SK-N-MC (cell line): ENCODE data around the gene INSM1.

Experiments
- DNase-seq: peaks from one replicate; pipeline ENCODE4 v3.0.0-alpha.2; 2011; ENCODE audit warnings: low read depth, low spot score
- H3K27ac ChIP-seq: fragments of 200-600 bp; sonication (generic); 2 replicates; pipeline ENCODE4 v1.5.1; 2016; ENCODE audit warnings: mixed run types
- H3K36me3 ChIP-seq: fragments of 200-600 bp; sonication (generic); 2 replicates; pipeline ENCODE4 v1.6.1; 2017; ENCODE audit warnings: antibody characterized with exemption, low read length, mixed read lengths; ENCODE audit not compliant: insufficient read depth
- H3K4me3 ChIP-seq: fragments of 200-600 bp; sonication (generic); 2 replicates; pipeline ENCODE4 v1.5.1; 2016
- H3K9ac ChIP-seq: fragments of 200-600 bp; sonication (generic); 2 replicates; pipeline ENCODE4 v1.8.0; 2017; ENCODE audit warnings: mixed run types, mixed read lengths; ENCODE audit not compliant: insufficient read length
- H3K9me3 ChIP-seq: fragments of 200-600 bp; sonication (generic); 2 replicates; pipeline ENCODE4 v1.6.1; 2017; ENCODE audit warnings: low read depth, mild to moderate bottlenecking, antibody characterized with exemption, low read length, moderate library complexity, mixed read lengths
- EZH2 ChIP-seq: fragments of 200-600 bp; sonication (generic); IDR thresholded peaks from one replicate; pipeline ENCODE4 v1.6.1; 2017; ENCODE audit warnings: antibody characterized with exemption
- FOXP2 ChIP-seq: optimal IDR thresholded peaks from 2 replicates; pipeline ENCODE3; 2011; ENCODE audit warnings: mild to moderate bottlenecking, moderate library complexity; ENCODE audit not compliant: insufficient read depth; ENCODE audit errors: extremely low read length, control extremely low read depth
- POLR2AphosphoS5 ChIP-seq: IDR thresholded peaks from 2 replicates; pipeline ENCODE4 v1.6.1; 2012; ENCODE audit warnings: mild to moderate bottlenecking, low read depth, low read length, borderline replicate concordance

Gene INSM1

DNA sequence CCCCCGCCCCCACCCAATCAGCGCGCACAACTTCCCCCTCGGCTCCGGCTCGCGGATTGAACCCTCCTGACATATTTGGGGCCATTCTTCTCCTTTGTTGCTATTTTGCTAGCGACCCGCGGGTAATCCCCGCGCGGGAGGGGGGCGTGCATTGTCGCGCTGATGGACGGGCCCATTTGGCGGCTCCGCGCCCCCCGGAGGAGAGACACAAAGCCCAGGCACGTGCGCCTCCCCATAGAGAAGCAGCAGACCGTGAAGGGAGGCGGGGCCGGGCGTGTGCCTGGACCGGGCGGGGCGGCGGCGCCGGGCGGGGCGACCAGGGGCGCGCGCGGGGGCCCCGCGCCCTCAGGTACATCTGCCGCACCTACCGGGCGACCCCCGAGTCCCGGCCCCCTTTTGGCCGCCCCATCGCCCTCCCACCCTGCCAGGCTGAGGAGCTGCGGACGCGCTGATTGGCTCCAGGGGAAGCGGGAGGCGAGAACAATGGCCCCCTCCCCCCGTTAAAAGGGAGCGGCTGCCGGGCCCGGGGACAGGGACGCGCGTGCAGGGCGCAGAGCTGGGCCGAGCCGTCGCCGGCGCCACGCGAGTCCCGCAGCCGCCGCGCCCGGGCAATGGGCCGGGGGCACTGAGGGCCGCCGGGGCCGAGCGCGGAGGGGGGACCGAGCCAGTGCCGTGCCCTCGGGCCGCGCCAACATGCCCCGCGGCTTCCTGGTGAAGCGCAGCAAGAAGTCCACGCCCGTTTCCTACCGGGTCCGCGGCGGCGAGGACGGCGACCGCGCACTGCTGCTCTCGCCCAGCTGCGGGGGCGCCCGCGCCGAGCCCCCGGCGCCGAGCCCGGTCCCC is at the start of gene INSM1:
Gene INSM1, plus strand, starts transcription at position 530 of the 843 bp plus-strand sequence. Its CDS starts 164 bp downstream, at position 694.
- TF ChIP-seq FOXP2: no peak
- no peak for TF ChIP-seq POLR2AphosphoS5
- no peak for TF ChIP-seq EZH2
- Histone ChIP-seq H3K27ac (no peak within 1 kb of the TSS), H3K36me3 (no peaks in the 10 kb centered on the region), H3K9ac (no peak within 1 kb of the TSS), H3K9me3 (no peaks in the 10 kb centered on the region), H3K4me3 (peak within 1 kb of the TSS; percentile 81)
- DNase-seq: no peak

DNA sequence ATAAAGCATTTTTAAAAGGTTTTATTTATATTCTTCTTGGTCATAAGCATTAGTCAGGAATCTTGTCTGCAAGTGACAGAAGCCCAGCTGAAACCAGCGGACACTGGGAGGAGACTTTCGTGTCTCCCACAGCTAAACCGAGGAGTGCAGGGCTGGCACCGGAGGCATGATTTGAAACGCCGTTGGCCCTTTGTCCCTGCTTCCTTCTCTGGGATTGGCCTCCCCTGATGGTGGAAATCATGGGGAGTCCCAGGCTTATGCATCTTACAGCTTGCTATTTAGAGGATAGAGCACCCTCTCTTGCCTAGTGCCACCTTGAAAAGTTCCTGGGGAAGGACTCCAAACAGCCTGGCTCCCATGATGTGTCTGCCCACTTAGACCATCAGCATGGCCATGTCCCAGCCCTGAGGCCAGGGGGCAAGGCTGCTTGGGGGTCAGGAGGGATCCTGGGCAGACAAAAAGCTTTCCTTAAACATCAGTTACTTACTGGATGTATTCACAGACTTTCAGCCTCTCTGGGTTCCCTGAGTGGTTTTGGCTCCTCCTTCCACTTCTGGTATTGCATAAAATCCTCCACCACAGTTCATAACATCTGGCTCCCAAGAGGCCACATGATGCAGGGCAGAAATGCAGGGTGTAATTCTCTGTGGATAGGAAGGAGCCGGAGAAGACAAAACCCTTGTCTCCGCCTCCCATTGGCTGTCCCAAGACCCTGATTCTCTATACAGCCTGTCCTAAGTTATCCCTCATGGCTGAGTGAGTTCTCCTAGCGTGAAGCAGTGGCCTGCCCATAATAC is 49.3 kb upstream of the INSM1 start:
- Histone ChIP-seq H3K4me3 (peak overlapping the region; percentile 12; the same call in 1 of the 2 replicates), H3K36me3 (no peaks in the 10 kb centered on the region), H3K9me3 (no peaks in the 10 kb centered on the region), H3K27ac (peak overlapping the region; percentile 46; the same call in 1 of the 2 replicates), H3K9ac (no peak overlapping the region)
- peak; percentile 44 for DNase-seq
- TF ChIP-seq POLR2AphosphoS5 (no peak), EZH2 (no peak), FOXP2 (no peak)

DNA sequence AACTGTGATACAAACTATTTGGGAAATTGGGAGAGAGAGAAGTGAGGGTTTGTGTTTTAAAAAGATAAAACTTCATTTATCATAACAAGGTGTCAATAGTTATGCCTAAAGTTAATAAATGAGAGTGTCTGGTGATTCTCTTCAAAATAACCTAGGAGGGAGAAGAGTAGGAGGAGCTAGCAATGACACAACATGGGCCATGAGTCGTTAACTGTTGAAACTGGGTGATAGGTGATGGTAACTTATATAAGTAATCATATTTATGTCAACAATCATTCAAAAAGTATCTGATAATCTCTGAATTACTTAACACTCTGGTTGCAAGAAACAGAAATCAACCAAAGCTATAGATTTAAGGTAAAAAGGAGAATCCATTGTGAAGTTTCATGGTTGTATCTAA is 46.8 kb upstream of the INSM1 start:
- Histone ChIP-seq H3K36me3 (no peaks in the 10 kb centered on the region), H3K4me3 (no peak overlapping the region), H3K27ac (no peak overlapping the region), H3K9me3 (no peaks in the 10 kb centered on the region), H3K9ac (no peak overlapping the region)
- no peak for DNase-seq
- TF ChIP-seq FOXP2: no peak
- TF ChIP-seq EZH2: no peak
- no peak for TF ChIP-seq POLR2AphosphoS5

GRCh38 chr20:20321917-20322316 is 46.0 kb upstream of the INSM1 start:
- Histone ChIP-seq H3K9ac (no peak overlapping the region), H3K27ac (no peak overlapping the region), H3K4me3 (no peak overlapping the region), H3K9me3 (no peaks in the 10 kb centered on the region), H3K36me3 (no peaks in the 10 kb centered on the region)
- no peak for DNase-seq
- TF ChIP-seq FOXP2: no peak
- no peak for TF ChIP-seq EZH2
- TF ChIP-seq POLR2AphosphoS5: no peak

- Histone ChIP-seq H3K9me3 (no peaks in the 10 kb centered on the region), H3K4me3 (no peak overlapping the region), H3K36me3 (no peaks in the 10 kb centered on the region), H3K27ac (no peak overlapping the region), H3K9ac (no peak overlapping the region)
- no peak for DNase-seq
- TF ChIP-seq POLR2AphosphoS5 (no peak), EZH2 (no peak), FOXP2 (no peak)
Measured at GRCh38 chr20:20322912-20323311, 45.0 kb upstream of the INSM1 start.

- Histone ChIP-seq H3K9me3 (no peaks in the 10 kb centered on the region), H3K36me3 (no peaks in the 10 kb centered on the region), H3K27ac (no peak overlapping the region), H3K9ac (no peak overlapping the region), H3K4me3 (no peak overlapping the region)
- DNase-seq: no peak
- TF ChIP-seq EZH2: no peak
- no peak for TF ChIP-seq FOXP2
Measured at GRCh38 chr20:20327746-20328145, 40.2 kb upstream of the INSM1 start.

GRCh38 chr20:20329564-20329963 is 38.3 kb upstream of the INSM1 start:
- no peak overlapping the region for H3K9ac ChIP-seq
- no peak overlapping the region for H3K27ac ChIP-seq
- TF ChIP-seq FOXP2 (no peak), EZH2 (no peak)
- no peaks in the 10 kb centered on the region for H3K36me3 ChIP-seq
- no peak for DNase-seq
- no peak overlapping the region for H3K4me3 ChIP-seq
- H3K9me3 ChIP-seq: no peaks in the 10 kb centered on the region

- Histone ChIP-seq H3K9ac (no peak overlapping the region), H3K9me3 (no peaks in the 10 kb centered on the region), H3K4me3 (no peak overlapping the region), H3K36me3 (no peaks in the 10 kb centered on the region), H3K27ac (no peak overlapping the region)
- no peak for TF ChIP-seq EZH2
- no peak for TF ChIP-seq FOXP2
- no peak for TF ChIP-seq POLR2AphosphoS5
- no peak for DNase-seq
Measured at GRCh38 chr20:20331156-20331555, 36.7 kb upstream of the INSM1 start.
